Suprapubic skin (tissue), 4 donors: Measurements from ENCODE around the gene CNP.

Source experiments
- EP300 ChIP-seq: sonication (generic); formaldehyde crosslinking; IDR thresholded peaks from one replicate; pipeline ENCODE4 v1.6.1; 2017; ENCODE audit warnings: antibody characterized with exemption
- POLR2A ChIP-seq, 2 donors: fragments of 450-650 bp; IDR thresholded peaks; one replicate each; pipeline ENCODE4 v1.6.1; 2017; ENCODE audit warnings: antibody characterized with exemption in 2 of 2, mild to moderate bottlenecking in 2 of 2, moderate library complexity in 2 of 2
- POLR2AphosphoS5 ChIP-seq, 3 donors: sonication (generic); formaldehyde crosslinking; IDR thresholded peaks; one replicate each; pipeline ENCODE4 v1.6.1; 2017; ENCODE audit warnings: antibody characterized with exemption in 3 of 3
- TF ChIP-seq, protein P1 (sequence below), 2 donors: fragments of 200-600 bp in 1 of 2; fragments of 450-650 bp in 1 of 2; sonication (generic) in 1 of 2; IDR thresholded peaks; one replicate each; pipeline ENCODE4 v1.5.1; 2016 to 2019; ENCODE audit warnings: antibody characterized with exemption in 2 of 2, mild to moderate bottlenecking in 1 of 2, moderate library complexity in 1 of 2

- TF ChIP-seq, protein P1, sequence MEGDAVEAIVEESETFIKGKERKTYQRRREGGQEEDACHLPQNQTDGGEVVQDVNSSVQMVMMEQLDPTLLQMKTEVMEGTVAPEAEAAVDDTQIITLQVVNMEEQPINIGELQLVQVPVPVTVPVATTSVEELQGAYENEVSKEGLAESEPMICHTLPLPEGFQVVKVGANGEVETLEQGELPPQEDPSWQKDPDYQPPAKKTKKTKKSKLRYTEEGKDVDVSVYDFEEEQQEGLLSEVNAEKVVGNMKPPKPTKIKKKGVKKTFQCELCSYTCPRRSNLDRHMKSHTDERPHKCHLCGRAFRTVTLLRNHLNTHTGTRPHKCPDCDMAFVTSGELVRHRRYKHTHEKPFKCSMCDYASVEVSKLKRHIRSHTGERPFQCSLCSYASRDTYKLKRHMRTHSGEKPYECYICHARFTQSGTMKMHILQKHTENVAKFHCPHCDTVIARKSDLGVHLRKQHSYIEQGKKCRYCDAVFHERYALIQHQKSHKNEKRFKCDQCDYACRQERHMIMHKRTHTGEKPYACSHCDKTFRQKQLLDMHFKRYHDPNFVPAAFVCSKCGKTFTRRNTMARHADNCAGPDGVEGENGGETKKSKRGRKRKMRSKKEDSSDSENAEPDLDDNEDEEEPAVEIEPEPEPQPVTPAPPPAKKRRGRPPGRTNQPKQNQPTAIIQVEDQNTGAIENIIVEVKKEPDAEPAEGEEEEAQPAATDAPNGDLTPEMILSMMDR (IDR thresholded peaks at IDR 0.05) = no peak
- TF ChIP-seq POLR2A (IDR thresholded peaks at IDR 0.05) = no peak
- TF ChIP-seq POLR2AphosphoS5 (IDR thresholded peaks at IDR 0.05) = no peak
- TF ChIP-seq EP300 = no peak
Observed at GRCh38 chr17:41939693-41940090, 26.9 kb upstream of the CNP start.
